Testis (tissue), 3 donors: ENCODE results near the gene RECQL. TPM values are rescaled to one million over a fixed set of nuclear protein-coding genes. Genes with fewer than 3 reads are reported as not detected.
A peak's percentile ranks its signal among the peaks of the same experiment; 100 is the strongest.

Experiments used
- DNase-seq: peaks from one replicate; pipeline ENCODE4 v3.0.0-alpha.2; 2019
- H3K27ac ChIP-seq, 2 donors: fragments of 200-600 bp; sonication (generic); one replicate each; pipeline ENCODE4 v1.5.1; 2019
- H3K27me3 ChIP-seq: fragments of 200-600 bp; sonication (generic); one replicate; pipeline ENCODE4 v1.5.1; 2019
- H3K36me3 ChIP-seq: fragments of 200-600 bp; sonication (generic); one replicate; pipeline ENCODE4 v1.5.1; 2017; ENCODE audit warnings: low read depth; ENCODE audit errors: missing control alignments
- H3K4me1 ChIP-seq: fragments of 200-600 bp; sonication (generic); one replicate; pipeline ENCODE4 v1.5.1; 2019
- H3K4me3 ChIP-seq, 2 donors: fragments of 200-600 bp; sonication (generic); one replicate each; pipeline ENCODE4 v1.5.1; 2017 to 2019
- H3K9me3 ChIP-seq: fragments of 200-600 bp; sonication (generic); one replicate; pipeline ENCODE4 v1.5.1; 2017
- CTCF ChIP-seq, 3 experiments: fragments of 450-650 bp in 2 of 3; fragments of 200-600 bp in 1 of 3; sonication (generic) in 1 of 3; IDR thresholded peaks; one replicate each; pipeline ENCODE4 v1.5.1; 2016 to 2019; ENCODE audit warnings: antibody characterized with exemption in 3 of 3, mild to moderate bottlenecking in 2 of 3, moderate library complexity in 1 of 3
- POLR2A ChIP-seq: fragments of 450-650 bp; IDR thresholded peaks from one replicate; pipeline ENCODE4 v1.6.1; 2017; ENCODE audit warnings: antibody characterized with exemption, mild to moderate bottlenecking, moderate library complexity
- WGBS, 2 donors: methylation state at CpG; one replicate each; pipeline ENCODE4 v1.1.5; 2018; 5-methylcytosine and 5-hydroxymethylcytosine counted together
- intact Hi-C: fragments of 100-400 bp; cut with DNase I; formaldehyde crosslinking; loops from one replicate; pipeline ENCODE4 v1.15.1; 2023; ENCODE audit warnings: low total_unique reads
- polyA plus RNA-seq: library from polyadenylated mRNA; stranded (reverse); fragments of 350-450 nt; fragmentation: Illumina TruSeq; extraction: RNeasy Lipid Tissue Mini Kit (QIAGEN cat#74804); gene quantifications from one replicate; pipeline ENCODE4 v1.2.3, GENCODE V29; 2014; ENCODE audit warnings: low read depth, low replicate concordance; ENCODE audit not compliant: insufficient read depth
- total RNA-seq, 2 donors: library from RNA; depleted of rRNA; stranded (reverse); fragments of >200 nt; gene quantifications; one replicate each; pipeline ENCODE4 v1.2.3, GENCODE V29; 2016

Gene RECQL
- total and polyA plus RNA-seq, 3 donors from 2014 or later, result 9.8 to 21.6 (median 15.2) TPM

GRCh38 chr12:21444193-21445146 lies 57.0 kb downstream of the RECQL start:
- Histone ChIP-seq H3K4me1 (no peaks in the 10 kb centered on the region), H3K36me3 (no peaks in the 10 kb centered on the region), H3K4me3 (no peak overlapping the region), H3K27ac (no peak overlapping the region), H3K9me3 (no peaks in the 10 kb centered on the region), H3K27me3 (no peaks in the 10 kb centered on the region)
- TF ChIP-seq POLR2A, result no peak
- TF ChIP-seq CTCF (IDR thresholded peaks at IDR 0.05), result no peak
- intact Hi-C loops, result no loop called here
- DNase-seq, result no peak

DNA sequence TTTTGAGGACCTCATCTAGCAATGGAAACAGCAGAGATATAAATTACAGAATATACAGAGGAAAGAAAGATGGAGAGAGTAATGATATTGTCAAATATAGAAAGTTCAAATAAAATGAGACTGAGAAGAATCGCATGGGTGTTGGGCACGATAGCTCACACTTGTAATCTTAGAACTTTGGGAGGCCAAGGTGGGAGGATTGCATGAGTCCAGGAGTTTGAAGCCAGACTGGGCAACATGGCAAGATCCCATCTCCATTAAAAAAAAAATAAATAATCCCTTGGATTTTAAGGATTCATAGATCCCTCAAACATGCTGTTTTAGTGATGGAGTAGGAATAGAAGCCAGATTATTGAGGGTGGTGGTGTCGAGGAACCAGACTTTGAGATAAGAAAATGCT lies 62.1 kb downstream of the RECQL start:
- Histone ChIP-seq H3K36me3 (no peaks in the 10 kb centered on the region), H3K27ac (no peak overlapping the region), H3K9me3 (no peaks in the 10 kb centered on the region), H3K4me1 (no peaks in the 10 kb centered on the region), H3K4me3 (no peak overlapping the region), H3K27me3 (no peaks in the 10 kb centered on the region)
- no peak for DNase-seq
- WGBS, 2 donors, result 77 to 78% methylated on average over 3 of the region's 3 CpGs
- TF ChIP-seq POLR2A (no peak), CTCF (IDR thresholded peaks at IDR 0.05) (no peak)
- intact Hi-C loops, result no loop called here

- no peak for DNase-seq
- intact Hi-C loops, result no loop called here
- TF ChIP-seq POLR2A (no peak), CTCF (IDR thresholded peaks at IDR 0.05) (no peak)
Measured at GRCh38 chr12:21438643-21439042, 62.8 kb downstream of the RECQL start.

DNA sequence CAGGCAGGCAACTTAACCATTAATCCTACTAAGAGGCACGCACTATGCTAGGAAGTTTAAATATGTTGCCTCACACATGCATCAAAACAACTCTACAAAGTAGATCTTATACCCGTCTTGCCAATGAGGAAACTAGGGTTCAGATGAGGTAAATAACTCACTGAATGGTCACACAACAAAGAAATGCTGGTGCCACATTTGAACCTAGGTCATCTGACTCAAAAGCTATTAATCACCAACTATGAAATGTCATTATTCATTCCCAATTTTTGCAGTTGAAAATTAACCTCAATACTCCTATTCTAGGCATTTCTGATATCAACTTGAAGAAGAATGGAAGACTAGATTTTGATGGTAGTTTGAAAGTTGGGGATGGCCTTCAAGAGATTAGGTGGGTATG lies 66.7 kb downstream of the RECQL start:
- intact Hi-C loops, result no loop called here
- no peaks in the 10 kb centered on the region for H3K4me1 ChIP-seq
- no peaks in the 10 kb centered on the region for H3K9me3 ChIP-seq

More at GRCh38 chr12:21438643-21439042, 62.8 kb downstream of the RECQL start:
- H3K4me1 ChIP-seq, result no peaks in the 10 kb centered on the region
- H3K27ac ChIP-seq, result peak overlapping the region; percentile 89 to 91
- no peaks in the 10 kb centered on the region for H3K9me3 ChIP-seq
- H3K4me3 ChIP-seq, result peak overlapping the region; percentile 85
- no peaks in the 10 kb centered on the region for H3K36me3 ChIP-seq
- H3K27me3 ChIP-seq, result no peaks in the 10 kb centered on the region
- WGBS, 2 donors, result 65 to 71% methylated on average over 5 of the region's 5 CpGs

More for the DNA sequence above, 66.7 kb downstream of the RECQL start:
- no peak for DNase-seq
- Histone ChIP-seq H3K36me3 (no peaks in the 10 kb centered on the region), H3K27ac (no peak overlapping the region), H3K27me3 (no peaks in the 10 kb centered on the region), H3K4me3 (no peak overlapping the region)
- WGBS, 2 donors, result 72 to 83% methylated on average over 2 of the region's 2 CpGs
- no peak for TF ChIP-seq CTCF (IDR thresholded peaks at IDR 0.05)
- TF ChIP-seq POLR2A, result no peak
